Endothelial cell of umbilical vein (primary cell): ENCODE results near the gene RPL41.

Source experiments
- POLR2AphosphoS5 ChIP-seq: IDR thresholded peaks from 2 replicates; pipeline ENCODE4 v1.6.1; 2012; ENCODE audit warnings: low read depth, mild to moderate bottlenecking, control low read depth, low read length, moderate library complexity; ENCODE audit not compliant: insufficient read depth
- TF ChIP-seq, protein P1 (sequence below), 2 donors: IDR thresholded peaks; 1 replicate in 1 of 2; 2 replicates in 1 of 2; pipeline ENCODE4 v1.5.1; 2011; ENCODE audit warnings: low read length in 2 of 2, mild to moderate bottlenecking in 2 of 2, moderate library complexity in 2 of 2, control low read depth in 1 of 2, inconsistent platforms in 1 of 2, low read depth in 1 of 2; ENCODE audit not compliant: insufficient read depth in 1 of 2; ENCODE audit errors: extremely low read depth in 1 of 2
- TF ChIP-seq, protein P2 (sequence below): IDR thresholded peaks from 2 replicates; pipeline ENCODE4 v1.6.1; 2011; ENCODE audit not compliant: insufficient read depth, insufficient read length

DNA sequence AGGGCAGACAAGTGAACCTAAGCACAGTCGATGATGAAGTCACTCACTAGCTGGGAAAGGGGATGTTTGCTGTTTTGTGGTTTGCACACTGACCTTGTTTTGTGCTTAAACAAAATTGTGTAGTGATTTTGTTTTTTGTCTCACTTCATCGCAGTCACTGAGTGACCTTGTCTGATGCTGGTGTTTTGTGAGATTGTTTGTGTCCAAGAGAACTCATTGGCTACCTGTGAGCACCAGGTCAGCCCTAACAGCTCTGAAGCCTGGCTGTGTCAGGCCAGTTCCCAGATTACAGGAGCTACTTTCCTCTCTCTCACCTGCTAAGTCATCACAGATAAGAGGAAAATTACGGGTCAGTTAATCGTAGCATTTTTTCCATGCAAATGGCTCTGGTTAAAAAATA is 7.7 kb downstream of the RPL41 start:
- TF ChIP-seq, protein P1, sequence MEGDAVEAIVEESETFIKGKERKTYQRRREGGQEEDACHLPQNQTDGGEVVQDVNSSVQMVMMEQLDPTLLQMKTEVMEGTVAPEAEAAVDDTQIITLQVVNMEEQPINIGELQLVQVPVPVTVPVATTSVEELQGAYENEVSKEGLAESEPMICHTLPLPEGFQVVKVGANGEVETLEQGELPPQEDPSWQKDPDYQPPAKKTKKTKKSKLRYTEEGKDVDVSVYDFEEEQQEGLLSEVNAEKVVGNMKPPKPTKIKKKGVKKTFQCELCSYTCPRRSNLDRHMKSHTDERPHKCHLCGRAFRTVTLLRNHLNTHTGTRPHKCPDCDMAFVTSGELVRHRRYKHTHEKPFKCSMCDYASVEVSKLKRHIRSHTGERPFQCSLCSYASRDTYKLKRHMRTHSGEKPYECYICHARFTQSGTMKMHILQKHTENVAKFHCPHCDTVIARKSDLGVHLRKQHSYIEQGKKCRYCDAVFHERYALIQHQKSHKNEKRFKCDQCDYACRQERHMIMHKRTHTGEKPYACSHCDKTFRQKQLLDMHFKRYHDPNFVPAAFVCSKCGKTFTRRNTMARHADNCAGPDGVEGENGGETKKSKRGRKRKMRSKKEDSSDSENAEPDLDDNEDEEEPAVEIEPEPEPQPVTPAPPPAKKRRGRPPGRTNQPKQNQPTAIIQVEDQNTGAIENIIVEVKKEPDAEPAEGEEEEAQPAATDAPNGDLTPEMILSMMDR (IDR thresholded peaks at IDR 0.05; ENCODE audit: extremely low read depth in 1 of 2, insufficient read depth in 1 of 2, low read depth in 1 of 2, low read length in 2 of 2), result no peak
- TF ChIP-seq POLR2AphosphoS5, result no peak
- TF ChIP-seq, protein P2, sequence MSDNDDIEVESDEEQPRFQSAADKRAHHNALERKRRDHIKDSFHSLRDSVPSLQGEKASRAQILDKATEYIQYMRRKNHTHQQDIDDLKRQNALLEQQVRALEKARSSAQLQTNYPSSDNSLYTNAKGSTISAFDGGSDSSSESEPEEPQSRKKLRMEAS, result no peak
